ENCODE data around the gene SFSWAP. TPM values are rescaled to one million over a fixed set of nuclear protein-coding genes. Genes with fewer than 3 reads are reported as not detected.

Gene SFSWAP
- total RNA-seq, 1 experiment from 2014 or later, result 33.4 TPM

DNA sequence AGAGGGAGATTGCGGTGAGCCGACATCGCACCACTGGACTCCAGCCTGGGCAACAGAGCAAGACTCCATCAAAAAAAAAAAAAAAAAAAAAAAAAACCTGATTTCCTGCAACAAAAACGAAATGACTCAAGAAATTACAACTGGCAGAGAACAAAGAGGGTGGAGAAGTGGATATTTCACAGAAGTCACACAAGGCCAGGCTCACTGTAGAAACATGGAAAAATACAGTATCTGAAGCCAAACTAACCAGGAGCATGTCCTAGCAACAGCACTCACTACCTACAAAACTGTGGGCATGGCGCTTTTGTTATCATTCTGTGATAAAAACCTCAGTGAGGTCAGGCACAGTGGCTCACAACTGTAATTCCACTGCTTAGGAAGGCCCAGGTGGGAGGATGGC lies 105.6 kb downstream of the SFSWAP start:
- no peak overlapping the region for H3K4me3 ChIP-seq (ENCODE audit: insufficient read depth, low read depth, low read length)
- no peaks in the 10 kb centered on the region for H3K27me3 ChIP-seq (ENCODE audit: control insufficient read depth, insufficient read depth, low read length)
- DNase-seq, result no peak
- H3K36me3 ChIP-seq (replicated peaks; ENCODE audit: control insufficient read depth, insufficient read depth, low read length), result no peaks in the 10 kb centered on the region

DNA sequence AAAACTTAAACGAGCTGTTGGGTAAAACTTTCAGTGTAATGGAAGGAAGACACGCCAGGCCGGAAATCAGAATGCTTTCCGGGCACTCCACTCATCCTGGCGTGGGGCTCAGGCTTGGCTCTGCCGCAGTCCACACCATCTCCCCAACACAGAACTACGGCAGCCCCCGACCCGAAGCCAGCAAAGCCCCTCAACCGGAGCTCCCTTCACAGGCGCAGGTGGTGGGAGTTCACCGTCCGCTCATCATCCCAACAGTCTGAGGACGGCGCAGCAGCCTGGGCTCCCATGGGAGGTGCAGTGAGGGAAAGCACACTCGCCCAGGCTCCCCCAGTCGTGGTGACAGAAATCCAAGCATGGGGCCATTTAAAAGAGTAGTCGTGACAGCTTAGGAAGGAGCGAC lies 106.4 kb downstream of the SFSWAP start:
- H3K27me3 ChIP-seq (ENCODE audit: control insufficient read depth, insufficient read depth, low read length), result no peaks in the 10 kb centered on the region
- H3K36me3 ChIP-seq (replicated peaks; ENCODE audit: control insufficient read depth, insufficient read depth, low read length), result no peaks in the 10 kb centered on the region
- DNase-seq, result peak; percentile 35
- no peak overlapping the region for H3K4me3 ChIP-seq (ENCODE audit: insufficient read depth, low read depth, low read length)

GRCh38 chr12:131818821-131819585 lies 108.1 kb downstream of the SFSWAP start:
- peak; percentile 35 for DNase-seq
- Histone ChIP-seq H3K4me3 (ENCODE audit: insufficient read depth, low read depth, low read length) (no peak overlapping the region), H3K36me3 (replicated peaks; ENCODE audit: control insufficient read depth, insufficient read depth, low read length) (no peaks in the 10 kb centered on the region), H3K27me3 (ENCODE audit: control insufficient read depth, insufficient read depth, low read length) (no peaks in the 10 kb centered on the region)

DNA sequence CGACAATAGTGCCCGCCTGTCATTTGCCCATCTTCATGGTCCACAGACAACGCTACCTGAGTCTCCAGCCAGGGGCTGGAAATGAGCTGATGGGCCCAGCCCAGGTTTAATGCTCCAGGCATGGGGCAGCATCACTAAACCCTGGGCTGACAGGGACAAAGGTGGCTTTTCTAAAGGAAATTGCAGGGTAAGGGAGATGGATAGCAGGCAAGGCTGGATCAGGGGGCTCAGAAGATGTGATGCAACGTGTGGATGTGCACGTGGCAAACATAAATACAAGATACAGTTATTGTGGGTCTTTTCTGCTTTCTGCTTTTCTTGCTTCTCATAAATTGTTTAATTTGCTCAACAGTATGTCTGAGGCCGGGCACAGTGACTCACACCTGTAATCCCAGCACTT lies 113.6 kb downstream of the SFSWAP start:
- Histone ChIP-seq H3K36me3 (replicated peaks; ENCODE audit: control insufficient read depth, insufficient read depth, low read length) (no peaks in the 10 kb centered on the region), H3K27me3 (ENCODE audit: control insufficient read depth, insufficient read depth, low read length) (peaks cover 9% of the 10 kb centered on the region), H3K4me3 (ENCODE audit: insufficient read depth, low read depth, low read length) (no peak overlapping the region)
- DNase-seq, result no peak

DNA sequence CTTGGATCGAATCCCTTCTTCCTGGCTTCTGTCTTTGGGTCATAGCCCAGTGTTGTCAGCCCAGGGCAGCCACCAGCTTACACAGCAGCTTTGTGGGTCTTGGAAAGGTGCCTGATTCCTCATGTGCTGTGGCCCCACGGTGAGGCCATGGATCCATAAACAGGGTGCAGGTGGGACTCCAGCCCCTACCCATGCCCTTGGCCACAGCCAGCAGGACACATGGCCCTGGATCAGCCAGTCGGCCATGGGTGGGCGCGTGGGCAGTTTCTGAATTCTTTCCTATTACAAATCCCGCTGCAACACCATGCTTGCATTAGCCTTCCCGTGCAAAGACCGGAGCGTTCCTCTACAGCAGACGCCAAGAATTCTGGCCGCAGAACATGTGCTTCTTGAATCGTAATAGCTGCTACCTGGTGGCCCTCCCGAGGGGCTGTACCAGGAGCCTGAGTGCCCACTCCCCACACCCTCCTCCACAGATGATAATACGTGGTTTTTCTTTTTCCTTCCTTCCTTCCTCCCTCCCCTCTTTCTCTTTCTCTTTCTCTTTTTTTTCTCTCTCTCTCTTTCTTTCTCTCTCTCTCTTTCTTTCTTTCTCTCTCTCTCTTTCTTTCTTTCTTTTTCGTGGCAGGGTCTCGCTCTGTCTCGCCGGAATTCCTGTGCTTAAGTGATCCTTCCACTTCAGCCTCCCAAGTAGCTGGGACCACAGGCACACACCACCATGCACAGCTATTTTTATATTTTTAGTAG lies 114.4 kb downstream of the SFSWAP start:
- peaks cover 18% of the 10 kb centered on the region for H3K27me3 ChIP-seq (ENCODE audit: control insufficient read depth, insufficient read depth, low read length)
- H3K4me3 ChIP-seq (ENCODE audit: insufficient read depth, low read depth, low read length), result no peak overlapping the region
- H3K36me3 ChIP-seq (replicated peaks; ENCODE audit: control insufficient read depth, insufficient read depth, low read length), result no peaks in the 10 kb centered on the region
- no peak for DNase-seq

GRCh38 chr12:131826097-131826928 lies 115.4 kb downstream of the SFSWAP start:
- Histone ChIP-seq H3K4me3 (ENCODE audit: insufficient read depth, low read depth, low read length) (no peak overlapping the region), H3K27me3 (ENCODE audit: control insufficient read depth, insufficient read depth, low read length) (peaks cover 28% of the 10 kb centered on the region), H3K36me3 (replicated peaks; ENCODE audit: control insufficient read depth, insufficient read depth, low read length) (no peaks in the 10 kb centered on the region)
- no peak for DNase-seq

- H3K27me3 ChIP-seq (ENCODE audit: control insufficient read depth, insufficient read depth, low read length), result peaks cover 29% of the 10 kb centered on the region
- peak; percentile 97 for DNase-seq
- peak within 1 kb of the TSS; percentile 51 for H3K4me3 ChIP-seq (ENCODE audit: insufficient read depth, low read depth, low read length)
- H3K36me3 ChIP-seq (replicated peaks; ENCODE audit: control insufficient read depth, insufficient read depth, low read length), result no peaks in the 10 kb centered on the region
Observed at GRCh38 chr12:131827961-131828534, 117.2 kb downstream of the SFSWAP start, which contains the start of gene MMP17. MMP17 (plus strand) TSS chr12:131828393; CDS start chr12:131828495, 102 bp downstream.

DNA sequence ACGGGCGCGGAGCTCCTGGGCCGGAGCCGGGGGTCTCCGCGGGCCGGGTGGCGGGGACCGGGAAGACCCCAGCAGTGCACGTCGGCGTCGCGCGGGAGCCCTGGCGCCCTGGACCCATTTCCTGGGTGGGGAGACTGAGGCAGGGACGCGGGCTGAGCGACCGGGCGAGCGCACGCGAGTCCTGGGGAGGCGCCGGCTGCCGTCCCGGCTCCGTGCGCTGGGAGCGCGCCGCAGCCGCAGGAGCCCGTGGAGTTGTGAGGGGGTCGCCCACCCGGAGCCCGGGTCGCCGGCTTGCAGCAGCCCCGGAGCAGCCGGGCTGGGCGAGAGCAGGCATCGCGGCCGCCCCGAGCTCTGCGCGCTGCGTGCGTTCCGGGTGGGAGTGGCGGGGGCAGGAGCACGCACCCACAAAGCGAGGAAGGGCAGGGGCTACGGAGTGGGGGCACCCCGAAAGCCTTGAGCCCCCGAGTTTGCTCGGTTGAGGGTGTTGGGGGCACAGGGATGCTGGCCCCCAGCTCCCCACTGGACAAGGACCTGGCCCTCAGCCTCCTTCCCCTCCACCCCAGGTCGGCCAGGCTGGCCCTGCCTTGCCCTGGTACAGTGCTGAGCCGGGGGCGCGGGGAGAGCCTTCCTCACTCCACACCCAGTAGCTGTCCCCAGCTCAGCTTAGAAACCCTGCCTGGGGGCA lies 117.9 kb downstream of the SFSWAP start:
- peak; percentile 87 for DNase-seq
- Histone ChIP-seq H3K36me3 (replicated peaks; ENCODE audit: control insufficient read depth, insufficient read depth, low read length) (no peaks in the 10 kb centered on the region), H3K27me3 (ENCODE audit: control insufficient read depth, insufficient read depth, low read length) (peaks cover 29% of the 10 kb centered on the region), H3K4me3 (ENCODE audit: insufficient read depth, low read depth, low read length) (peak overlapping the region; percentile 51)

DNA sequence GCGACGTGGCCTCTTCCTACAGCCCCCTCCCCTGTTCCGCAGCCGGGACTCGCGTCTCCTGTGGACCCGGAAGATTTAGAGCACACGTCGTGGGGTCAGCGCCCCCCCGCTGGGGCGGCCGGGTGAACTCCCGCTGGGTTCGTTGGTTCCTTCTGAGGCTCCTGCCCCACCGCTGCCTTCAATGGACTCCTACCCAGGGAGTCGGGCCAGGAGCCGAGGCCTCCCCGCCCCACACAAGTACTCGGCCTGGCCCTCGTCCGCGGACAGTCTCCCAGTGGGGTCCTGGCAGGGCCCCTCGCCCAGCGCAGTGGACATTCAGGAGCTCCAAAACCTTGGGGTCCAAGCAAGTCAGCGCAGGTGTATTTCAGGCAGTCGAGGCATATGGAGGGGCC lies 118.5 kb downstream of the SFSWAP start:
- no peak for DNase-seq
- no peaks in the 10 kb centered on the region for H3K36me3 ChIP-seq (replicated peaks; ENCODE audit: control insufficient read depth, insufficient read depth, low read length)
- H3K4me3 ChIP-seq (ENCODE audit: insufficient read depth, low read depth, low read length), result peak overlapping the region; percentile 51
- H3K27me3 ChIP-seq (ENCODE audit: control insufficient read depth, insufficient read depth, low read length), result peaks cover 29% of the 10 kb centered on the region

GRCh38 chr12:131829791-131830334 lies 119.0 kb downstream of the SFSWAP start:
- peaks cover 29% of the 10 kb centered on the region for H3K27me3 ChIP-seq (ENCODE audit: control insufficient read depth, insufficient read depth, low read length)
- H3K4me3 ChIP-seq (ENCODE audit: insufficient read depth, low read depth, low read length), result peak overlapping the region; percentile 51
- H3K36me3 ChIP-seq (replicated peaks; ENCODE audit: control insufficient read depth, insufficient read depth, low read length), result no peaks in the 10 kb centered on the region
- peak; percentile 81 for DNase-seq

- Histone ChIP-seq H3K36me3 (replicated peaks; ENCODE audit: control insufficient read depth, insufficient read depth, low read length) (no peaks in the 10 kb centered on the region), H3K27me3 (ENCODE audit: control insufficient read depth, insufficient read depth, low read length) (peaks cover 29% of the 10 kb centered on the region), H3K4me3 (ENCODE audit: insufficient read depth, low read depth, low read length) (peak overlapping the region; percentile 51)
- peak; percentile 88 for DNase-seq
Observed at GRCh38 chr12:131830335-131830913, 119.5 kb downstream of the SFSWAP start.

- H3K36me3 ChIP-seq (replicated peaks; ENCODE audit: control insufficient read depth, insufficient read depth, low read length), result no peaks in the 10 kb centered on the region
- peak overlapping the region; percentile 51 for H3K4me3 ChIP-seq (ENCODE audit: insufficient read depth, low read depth, low read length)
- peaks cover 29% of the 10 kb centered on the region for H3K27me3 ChIP-seq (ENCODE audit: control insufficient read depth, insufficient read depth, low read length)
- DNase-seq, result no peak
Observed at GRCh38 chr12:131830914-131831571, 120.2 kb downstream of the SFSWAP start.

DNA sequence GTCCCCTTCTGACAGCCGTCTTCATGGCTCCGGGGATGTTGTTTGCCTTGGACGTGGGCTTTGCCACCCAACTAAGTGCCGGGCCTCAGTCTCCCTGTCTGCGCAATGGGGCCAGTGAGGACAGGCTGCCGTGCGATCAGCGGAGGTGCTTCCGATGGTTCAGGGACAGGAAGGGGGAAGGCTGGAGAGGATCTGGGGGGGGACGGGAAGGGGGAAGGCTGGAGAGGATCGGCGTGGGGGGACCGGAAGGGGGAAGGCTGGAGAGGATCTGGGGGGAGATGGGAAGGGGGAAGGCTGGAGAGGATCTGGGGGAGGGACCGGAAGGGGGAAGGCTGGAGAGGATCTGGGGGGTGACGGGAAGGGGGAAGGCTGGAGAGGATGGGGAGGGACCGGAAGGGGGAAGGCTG lies 120.7 kb downstream of the SFSWAP start:
- H3K27me3 ChIP-seq (ENCODE audit: control insufficient read depth, insufficient read depth, low read length), result peaks cover 29% of the 10 kb centered on the region
- H3K4me3 ChIP-seq (ENCODE audit: insufficient read depth, low read depth, low read length), result no peak overlapping the region
- H3K36me3 ChIP-seq (replicated peaks; ENCODE audit: control insufficient read depth, insufficient read depth, low read length), result no peaks in the 10 kb centered on the region
- no peak for DNase-seq
